Measurements from ENCODE around the gene ACVR2A. TPM values are rescaled to one million over a fixed set of nuclear protein-coding genes. Genes with fewer than 3 reads are reported as not detected.

Gene ACVR2A
- total RNA-seq, 1 experiment from 2014 or later, result 9.4 TPM

DNA sequence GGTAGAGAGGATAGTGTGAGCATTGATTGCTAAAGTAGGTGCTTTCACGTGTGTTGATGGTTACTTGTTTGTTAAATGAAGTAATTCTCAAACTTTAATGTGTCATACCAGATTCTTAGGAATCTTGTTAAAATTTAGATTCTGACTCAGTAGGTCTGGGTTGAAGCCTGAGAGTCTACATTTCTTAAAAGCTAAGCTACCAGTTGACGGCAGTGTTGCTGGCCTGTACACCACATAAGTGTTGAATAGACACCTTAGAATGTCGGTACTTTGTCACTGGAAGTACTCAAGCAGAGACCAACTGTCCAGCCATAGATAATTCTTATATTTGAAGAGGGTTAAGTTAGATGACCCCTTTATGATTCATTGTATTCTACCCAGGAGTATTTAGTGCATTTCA is 79.8 kb downstream of the ACVR2A start:
- Histone ChIP-seq H4K20me1 (ENCODE audit: insufficient read depth) (no peaks in the 10 kb centered on the region), H3K9me3 (ENCODE audit: control insufficient read depth in 1 of 2, insufficient read depth in 1 of 2, low read depth in 1 of 2, low read length in 2 of 2) (no peaks in the 10 kb centered on the region), H3K9me2 (ENCODE audit: insufficient read depth) (no peaks in the 10 kb centered on the region), H3K4me2 (ENCODE audit: low read length) (no peak overlapping the region), H3K27ac (ENCODE audit: low read depth, low read length) (no peak overlapping the region), H3K36me3 (ENCODE audit: control insufficient read depth in 1 of 2, insufficient read depth in 2 of 2, low read length in 2 of 2) (no peaks in the 10 kb centered on the region; a peak in 1 of 4 replicates), H3K4me3 (replicated peaks in 1 of 2; ENCODE audit: low read depth in 1 of 2, low read length in 2 of 2) (no peak overlapping the region), H3K4me1 (ENCODE audit: control insufficient read depth in 1 of 2, insufficient read depth in 2 of 2, low read length in 2 of 2) (no peaks in the 10 kb centered on the region), H2AFZ (ENCODE audit: low read depth, low read length, poor library complexity, severe bottlenecking) (no peak overlapping the region), H3K27me3 (ENCODE audit: insufficient read depth, low read length) (no peaks in the 10 kb centered on the region), H3K79me2 (ENCODE audit: insufficient read depth, low read length) (no peaks in the 10 kb centered on the region), H3K9ac (ENCODE audit: low read length) (no peak overlapping the region)
- ChIA-PET POLR2A (no interaction called here), CTCF (no interaction called here), RAD21 (ENCODE audit: low non-redundant PET in 1 of 2, low total read pairs in 2 of 2, uncharacterized antibody in 2 of 2, unreplicated experiment in 2 of 2) (no interaction called here)
- no TSS peak for BruUV-seq (replicated peaks)
- ATAC-seq (no peak), DNase-seq (ENCODE audit: low read depth, low spot score) (no peak)
- TF ChIP-seq, protein P1, sequence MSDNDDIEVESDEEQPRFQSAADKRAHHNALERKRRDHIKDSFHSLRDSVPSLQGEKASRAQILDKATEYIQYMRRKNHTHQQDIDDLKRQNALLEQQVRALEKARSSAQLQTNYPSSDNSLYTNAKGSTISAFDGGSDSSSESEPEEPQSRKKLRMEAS (IDR thresholded peaks at IDR 0.05), result no peak
- TF ChIP-seq POLR2AphosphoS5 (IDR thresholded peaks at IDR 0.05; ENCODE audit: low read depth, low read length) (no peak), EZH2 (IDR thresholded peaks at IDR 0.05) (no peak), ZFX (IDR thresholded peaks at IDR 0.05) (no peak), RAD21 (IDR thresholded peaks at IDR 0.05; ENCODE audit: low read depth) (no peak), POLR2A (IDR thresholded peaks at IDR 0.05; ENCODE audit: borderline replicate concordance, extremely low read depth, insufficient read depth, insufficient read length) (no peak), ELF1 (IDR thresholded peaks at IDR 0.05; ENCODE audit: borderline replicate concordance, low read depth) (no peak), TCF7L2 (IDR thresholded peaks at IDR 0.05; ENCODE audit: borderline replicate concordance, extremely low read depth, insufficient read depth, insufficient read length) (no peak), CEBPB (IDR thresholded peaks at IDR 0.05; ENCODE audit: low read depth) (no peak)
- intact Hi-C loops (cut with micrococcal nuclease), result no loop called here

DNA sequence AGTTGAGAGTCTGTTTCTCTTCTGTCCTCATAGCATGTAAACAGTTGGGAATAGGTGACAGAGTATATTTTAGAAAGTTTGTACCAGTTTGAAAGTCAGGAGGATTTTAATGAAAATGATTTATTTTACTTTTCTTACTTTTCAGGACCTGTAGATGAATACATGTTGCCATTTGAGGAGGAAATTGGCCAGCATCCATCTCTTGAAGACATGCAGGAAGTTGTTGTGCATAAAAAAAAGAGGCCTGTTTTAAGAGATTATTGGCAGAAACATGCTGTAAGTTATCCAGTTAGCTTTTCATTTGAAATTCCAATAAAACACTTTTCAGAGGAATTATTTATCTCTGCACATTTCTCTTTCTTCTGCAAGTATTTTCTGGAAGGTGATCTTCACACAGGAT is 81.1 kb downstream of the ACVR2A start:
- no peak overlapping the region for H3K4me2 ChIP-seq (ENCODE audit: low read length)
- DNase-seq (ENCODE audit: low read depth, low spot score), result no peak
- H3K9ac ChIP-seq (ENCODE audit: low read length), result no peak overlapping the region
- no peaks in the 10 kb centered on the region for H3K9me3 ChIP-seq (ENCODE audit: control insufficient read depth in 1 of 2, insufficient read depth in 1 of 2, low read depth in 1 of 2, low read length in 2 of 2)
- H3K27ac ChIP-seq (ENCODE audit: low read depth, low read length), result no peak overlapping the region
- intact Hi-C loops (cut with micrococcal nuclease), result no loop called here
- ChIA-PET CTCF (no interaction called here), POLR2A (no interaction called here), RAD21 (ENCODE audit: low non-redundant PET in 1 of 2, low total read pairs in 2 of 2, uncharacterized antibody in 2 of 2, unreplicated experiment in 2 of 2) (no interaction called here)
- TF ChIP-seq RAD21 (IDR thresholded peaks at IDR 0.05; ENCODE audit: low read depth) (no peak), SIN3A (IDR thresholded peaks at IDR 0.05; ENCODE audit: low read depth) (no peak), SP1 (IDR thresholded peaks at IDR 0.05; ENCODE audit: low read depth) (no peak), YY1 (IDR thresholded peaks at IDR 0.05; ENCODE audit: extremely low read depth, insufficient replicate concordance, low read depth, low read length) (no peak), EZH2phosphoT487 (IDR thresholded peaks at IDR 0.05; ENCODE audit: borderline replicate concordance) (no peak), CBX3 (IDR thresholded peaks at IDR 0.05; ENCODE audit: low read depth) (no peak), FOSL1 (IDR thresholded peaks at IDR 0.05; ENCODE audit: low read depth) (no peak), TCF7L2 (IDR thresholded peaks at IDR 0.05; ENCODE audit: borderline replicate concordance, extremely low read depth, insufficient read depth, insufficient read length) (no peak), JUND (IDR thresholded peaks at IDR 0.05) (no peak), ZFX (IDR thresholded peaks at IDR 0.05) (no peak), ELF1 (IDR thresholded peaks at IDR 0.05; ENCODE audit: borderline replicate concordance, low read depth) (no peak)
- TF ChIP-seq, protein P2, sequence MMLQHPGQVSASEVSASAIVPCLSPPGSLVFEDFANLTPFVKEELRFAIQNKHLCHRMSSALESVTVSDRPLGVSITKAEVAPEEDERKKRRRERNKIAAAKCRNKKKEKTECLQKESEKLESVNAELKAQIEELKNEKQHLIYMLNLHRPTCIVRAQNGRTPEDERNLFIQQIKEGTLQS (IDR thresholded peaks at IDR 0.05), result no peak
- TF ChIP-seq, protein P3, sequence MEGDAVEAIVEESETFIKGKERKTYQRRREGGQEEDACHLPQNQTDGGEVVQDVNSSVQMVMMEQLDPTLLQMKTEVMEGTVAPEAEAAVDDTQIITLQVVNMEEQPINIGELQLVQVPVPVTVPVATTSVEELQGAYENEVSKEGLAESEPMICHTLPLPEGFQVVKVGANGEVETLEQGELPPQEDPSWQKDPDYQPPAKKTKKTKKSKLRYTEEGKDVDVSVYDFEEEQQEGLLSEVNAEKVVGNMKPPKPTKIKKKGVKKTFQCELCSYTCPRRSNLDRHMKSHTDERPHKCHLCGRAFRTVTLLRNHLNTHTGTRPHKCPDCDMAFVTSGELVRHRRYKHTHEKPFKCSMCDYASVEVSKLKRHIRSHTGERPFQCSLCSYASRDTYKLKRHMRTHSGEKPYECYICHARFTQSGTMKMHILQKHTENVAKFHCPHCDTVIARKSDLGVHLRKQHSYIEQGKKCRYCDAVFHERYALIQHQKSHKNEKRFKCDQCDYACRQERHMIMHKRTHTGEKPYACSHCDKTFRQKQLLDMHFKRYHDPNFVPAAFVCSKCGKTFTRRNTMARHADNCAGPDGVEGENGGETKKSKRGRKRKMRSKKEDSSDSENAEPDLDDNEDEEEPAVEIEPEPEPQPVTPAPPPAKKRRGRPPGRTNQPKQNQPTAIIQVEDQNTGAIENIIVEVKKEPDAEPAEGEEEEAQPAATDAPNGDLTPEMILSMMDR (IDR thresholded peaks at IDR 0.05 in 2 of 3, conservative IDR thresholded peaks at IDR 0.05 in 1 of 3; ENCODE audit: borderline replicate concordance in 1 of 3, insufficient read depth in 1 of 3, low read depth in 2 of 3, low read length in 2 of 3), result no peak
- no peak overlapping the region for H2AFZ ChIP-seq (ENCODE audit: low read depth, low read length, poor library complexity, severe bottlenecking)
- ATAC-seq, result no peak
- no peaks in the 10 kb centered on the region for H4K20me1 ChIP-seq (ENCODE audit: insufficient read depth)
- H3K4me1 ChIP-seq (ENCODE audit: control insufficient read depth in 1 of 2, insufficient read depth in 2 of 2, low read length in 2 of 2), result no peaks in the 10 kb centered on the region
- no peaks in the 10 kb centered on the region; a peak in 1 of 4 replicates for H3K36me3 ChIP-seq (ENCODE audit: control insufficient read depth in 1 of 2, insufficient read depth in 2 of 2, low read length in 2 of 2)
- no TSS peak for BruUV-seq (replicated peaks)
- H3K9me2 ChIP-seq (ENCODE audit: insufficient read depth), result no peaks in the 10 kb centered on the region
- H3K79me2 ChIP-seq (ENCODE audit: insufficient read depth, low read length), result no peaks in the 10 kb centered on the region
- H3K27me3 ChIP-seq (ENCODE audit: insufficient read depth, low read length), result no peaks in the 10 kb centered on the region
- no peak overlapping the region for H3K4me3 ChIP-seq (replicated peaks in 1 of 2; ENCODE audit: low read depth in 1 of 2, low read length in 2 of 2)
